Measurements from ENCODE around the gene CSF3.

Gene CSF3

GRCh38 chr17:40014375-40014980 lies 762 bp upstream of the CSF3 start:
- ChIA-PET CTCF (interaction anchor here (1.1 to 2.5 kb wide), 8 partner anchors 13 to 184 kb away, joined by 3 to 8 read pairs (median 4); no protein-coding TSS in a partner anchor), POLR2A (interaction anchor here (2.0 kb wide), 1 partner anchor 98 kb away, joined by 4 read pairs; no protein-coding TSS in a partner anchor)
- no peak for DNase-seq (ENCODE audit: extremely low spot score)
- TF ChIP-seq ZNF384 (IDR thresholded peaks at IDR 0.05) (no peak), LEF1 (IDR thresholded peaks at IDR 0.05; ENCODE audit: borderline replicate concordance) (no peak), ELF4 (IDR thresholded peaks at IDR 0.05) (no peak), FOXM1 (IDR thresholded peaks at IDR 0.05; ENCODE audit: borderline replicate concordance) (no peak), TARDBP (IDR thresholded peaks at IDR 0.05) (no peak)

DNA sequence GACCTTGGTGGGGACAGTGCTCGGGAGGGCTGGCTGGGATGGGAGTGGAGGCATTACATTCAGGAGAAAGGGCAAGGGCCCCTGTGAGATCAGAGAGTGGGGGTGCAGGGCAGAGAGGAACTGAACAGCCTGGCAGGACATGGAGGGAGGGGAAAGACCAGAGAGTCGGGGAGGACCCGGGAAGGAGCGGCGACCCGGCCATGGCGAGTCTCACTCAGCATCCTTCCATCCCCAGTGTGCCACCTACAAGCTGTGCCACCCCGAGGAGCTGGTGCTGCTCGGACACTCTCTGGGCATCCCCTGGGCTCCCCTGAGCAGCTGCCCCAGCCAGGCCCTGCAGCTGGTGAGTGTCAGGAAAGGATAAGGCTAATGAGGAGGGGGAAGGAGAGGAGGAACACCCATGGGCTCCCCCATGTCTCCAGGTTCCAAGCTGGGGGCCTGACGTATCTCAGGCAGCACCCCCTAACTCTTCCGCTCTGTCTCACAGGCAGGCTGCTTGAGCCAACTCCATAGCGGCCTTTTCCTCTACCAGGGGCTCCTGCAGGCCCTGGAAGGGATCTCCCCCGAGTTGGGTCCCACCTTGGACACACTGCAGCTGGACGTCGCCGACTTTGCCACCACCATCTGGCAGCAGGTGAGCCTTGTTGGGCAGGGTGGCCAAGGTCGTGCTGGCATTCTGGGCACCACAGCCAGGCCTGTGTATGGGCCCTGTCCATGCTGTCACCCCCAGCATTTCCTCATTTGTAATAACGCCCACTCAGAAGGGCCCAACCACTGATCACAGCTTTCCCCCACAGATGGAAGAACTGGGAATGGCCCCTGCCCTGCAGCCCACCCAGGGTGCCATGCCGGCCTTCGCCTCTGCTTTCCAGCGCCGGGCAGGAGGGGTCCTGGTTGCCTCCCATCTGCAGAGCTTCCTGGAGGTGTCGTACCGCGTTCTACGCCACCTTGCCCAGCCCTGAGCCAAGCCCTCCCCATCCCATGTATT lies 1.1 kb downstream of the CSF3 start:
- POLR2A ChIA-PET, result interaction anchor here (1.0 to 2.0 kb wide), 2 partner anchors 38 to 97 kb away, joined by 3 to 4 read pairs; partner anchors contain the start of gene MED24
- CTCF ChIA-PET, result interaction anchor here (1.7 to 2.5 kb wide), 4 partner anchors 11 to 97 kb away, joined by 3 to 8 read pairs (median 8); no protein-coding TSS in a partner anchor
- TF ChIP-seq CTBP1 (IDR thresholded peaks at IDR 0.05; ENCODE audit: borderline replicate concordance), result no peak
- no peak for TF ChIP-seq LEF1 (IDR thresholded peaks at IDR 0.05; ENCODE audit: borderline replicate concordance)
- TF ChIP-seq SP1 (IDR thresholded peaks at IDR 0.05), result no peak
- no peak for TF ChIP-seq TARDBP (IDR thresholded peaks at IDR 0.05)
- TF ChIP-seq FOXK2 (IDR thresholded peaks at IDR 0.05), result no peak
- TF ChIP-seq, protein P1, sequence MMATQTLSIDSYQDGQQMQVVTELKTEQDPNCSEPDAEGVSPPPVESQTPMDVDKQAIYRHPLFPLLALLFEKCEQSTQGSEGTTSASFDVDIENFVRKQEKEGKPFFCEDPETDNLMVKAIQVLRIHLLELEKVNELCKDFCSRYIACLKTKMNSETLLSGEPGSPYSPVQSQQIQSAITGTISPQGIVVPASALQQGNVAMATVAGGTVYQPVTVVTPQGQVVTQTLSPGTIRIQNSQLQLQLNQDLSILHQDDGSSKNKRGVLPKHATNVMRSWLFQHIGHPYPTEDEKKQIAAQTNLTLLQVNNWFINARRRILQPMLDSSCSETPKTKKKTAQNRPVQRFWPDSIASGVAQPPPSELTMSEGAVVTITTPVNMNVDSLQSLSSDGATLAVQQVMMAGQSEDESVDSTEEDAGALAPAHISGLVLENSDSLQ (IDR thresholded peaks at IDR 0.05), result no peak
- TF ChIP-seq FOXA1 (IDR thresholded peaks at IDR 0.05), result no peak
- TF ChIP-seq SUZ12 (IDR thresholded peaks at IDR 0.05), result no peak
- no peak for TF ChIP-seq HDGF (IDR thresholded peaks at IDR 0.05; ENCODE audit: borderline replicate concordance)
- no peak for TF ChIP-seq ZNF384 (IDR thresholded peaks at IDR 0.05)
- no peak for TF ChIP-seq L3MBTL2 (conservative IDR thresholded peaks at IDR 0.05)
- no peak for TF ChIP-seq FOXM1 (IDR thresholded peaks at IDR 0.05; ENCODE audit: borderline replicate concordance)
- no peak for TF ChIP-seq NFRKB (IDR thresholded peaks at IDR 0.05)
- no peak for TF ChIP-seq ARNT (IDR thresholded peaks at IDR 0.05)
- TF ChIP-seq ELF4 (IDR thresholded peaks at IDR 0.05), result no peak
- TF ChIP-seq BHLHE40 (IDR thresholded peaks at IDR 0.05; ENCODE audit: borderline replicate concordance), result no peak
- no peak for DNase-seq (ENCODE audit: extremely low spot score)

DNA sequence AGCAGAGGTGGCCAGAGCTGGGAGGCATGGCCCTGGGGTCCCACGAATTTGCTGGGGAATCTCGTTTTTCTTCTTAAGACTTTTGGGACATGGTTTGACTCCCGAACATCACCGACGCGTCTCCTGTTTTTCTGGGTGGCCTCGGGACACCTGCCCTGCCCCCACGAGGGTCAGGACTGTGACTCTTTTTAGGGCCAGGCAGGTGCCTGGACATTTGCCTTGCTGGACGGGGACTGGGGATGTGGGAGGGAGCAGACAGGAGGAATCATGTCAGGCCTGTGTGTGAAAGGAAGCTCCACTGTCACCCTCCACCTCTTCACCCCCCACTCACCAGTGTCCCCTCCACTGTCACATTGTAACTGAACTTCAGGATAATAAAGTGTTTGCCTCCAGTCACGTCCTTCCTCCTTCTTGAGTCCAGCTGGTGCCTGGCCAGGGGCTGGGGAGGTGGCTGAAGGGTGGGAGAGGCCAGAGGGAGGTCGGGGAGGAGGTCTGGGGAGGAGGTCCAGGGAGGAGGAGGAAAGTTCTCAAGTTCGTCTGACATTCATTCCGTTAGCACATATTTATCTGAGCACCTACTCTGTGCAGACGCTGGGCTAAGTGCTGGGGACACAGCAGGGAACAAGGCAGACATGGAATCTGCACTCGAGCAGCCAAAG lies 2.3 kb downstream of the CSF3 start:
- no peak for DNase-seq (ENCODE audit: extremely low spot score)
- no peak for TF ChIP-seq L3MBTL2 (conservative IDR thresholded peaks at IDR 0.05)
- TF ChIP-seq ZNF384 (IDR thresholded peaks at IDR 0.05), result no peak
- TF ChIP-seq, protein P1 (IDR thresholded peaks at IDR 0.05), result no peak
- no peak for TF ChIP-seq ELF4 (IDR thresholded peaks at IDR 0.05)
- no peak for TF ChIP-seq HDGF (IDR thresholded peaks at IDR 0.05; ENCODE audit: borderline replicate concordance)
- no peak for TF ChIP-seq SP1 (IDR thresholded peaks at IDR 0.05)
- TF ChIP-seq BHLHE40 (IDR thresholded peaks at IDR 0.05; ENCODE audit: borderline replicate concordance), result no peak
- no peak for TF ChIP-seq CTBP1 (IDR thresholded peaks at IDR 0.05; ENCODE audit: borderline replicate concordance)
- TF ChIP-seq ARNT (IDR thresholded peaks at IDR 0.05), result no peak
- no peak for TF ChIP-seq FOXK2 (IDR thresholded peaks at IDR 0.05)
- POLR2A ChIA-PET, result interaction anchor here (1.4 kb wide), 1 partner anchor 96 kb away, joined by 3 read pairs; no protein-coding TSS in a partner anchor
- CTCF ChIA-PET, result interaction anchor here (1.5 to 2.2 kb wide), 3 partner anchors 10 to 58 kb away, joined by 5 to 12 read pairs (median 7); no protein-coding TSS in a partner anchor

- TF ChIP-seq FOXK2 (IDR thresholded peaks at IDR 0.05), result no peak
- TF ChIP-seq LEF1 (IDR thresholded peaks at IDR 0.05; ENCODE audit: borderline replicate concordance), result no peak
- TF ChIP-seq L3MBTL2 (conservative IDR thresholded peaks at IDR 0.05), result no peak
- TF ChIP-seq ELF4 (IDR thresholded peaks at IDR 0.05), result no peak
- no peak for TF ChIP-seq SP1 (IDR thresholded peaks at IDR 0.05)
- TF ChIP-seq NFRKB (IDR thresholded peaks at IDR 0.05), result no peak
- no peak for TF ChIP-seq SUZ12 (IDR thresholded peaks at IDR 0.05)
- no peak for TF ChIP-seq ZNF384 (IDR thresholded peaks at IDR 0.05)
- no peak for DNase-seq (ENCODE audit: extremely low spot score)
- ChIA-PET CTCF (interaction anchor here (0.5 to 2.2 kb wide), 4 partner anchors 9 to 432 kb away, joined by 3 to 12 read pairs (median 4); no protein-coding TSS in a partner anchor), POLR2A (interaction anchor here (1.4 kb wide), 1 partner anchor 95 kb away, joined by 3 read pairs; no protein-coding TSS in a partner anchor)
Observed at GRCh38 chr17:40018211-40019121, 3.2 kb downstream of the CSF3 start.
